Measurements from ENCODE around the gene XRCC5.
A peak's percentile ranks its signal among the peaks of the same experiment; 100 is the strongest.

The XRCC5 gene

DNA sequence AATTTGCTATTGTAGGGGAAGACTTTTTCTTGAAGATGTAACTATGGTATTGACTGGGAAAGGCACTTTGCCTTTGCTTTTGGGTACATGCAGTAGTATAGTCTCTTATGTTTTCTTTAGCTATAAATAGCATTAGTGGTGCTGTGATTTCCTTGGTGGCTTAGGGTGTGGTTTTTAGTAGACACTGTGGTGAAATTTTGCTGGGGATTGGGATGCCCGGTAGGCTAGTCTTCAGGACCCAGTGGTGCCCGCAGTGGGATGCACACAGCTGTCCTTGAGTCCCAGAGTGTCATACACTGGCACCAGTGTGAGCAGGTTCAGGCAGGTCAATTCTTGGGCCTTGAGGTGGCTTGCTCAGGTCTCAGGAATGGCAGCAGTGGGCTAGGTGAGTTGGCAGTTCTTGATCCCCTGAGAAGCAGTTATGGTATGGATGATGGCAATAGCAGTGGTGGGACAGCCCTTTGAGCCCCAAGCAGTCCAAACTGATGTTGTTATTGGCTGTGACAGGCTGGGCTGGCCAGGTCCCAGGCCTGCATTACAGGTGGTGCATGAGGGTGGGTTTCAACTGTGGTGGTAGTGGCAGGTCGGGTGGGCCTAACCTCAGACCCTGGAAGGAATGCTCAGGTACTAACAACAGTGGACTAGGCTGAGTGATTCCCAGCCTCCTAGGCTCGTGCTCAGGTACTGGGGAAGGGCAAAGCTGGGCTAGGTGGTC lies 124.3 kb downstream of the XRCC5 start:
- no peak for DNase-seq (ENCODE audit: low read depth)
- no peak overlapping the region for H3K4me3 ChIP-seq (replicated peaks; ENCODE audit: low read depth, low read length)
- TF ChIP-seq, protein P1, sequence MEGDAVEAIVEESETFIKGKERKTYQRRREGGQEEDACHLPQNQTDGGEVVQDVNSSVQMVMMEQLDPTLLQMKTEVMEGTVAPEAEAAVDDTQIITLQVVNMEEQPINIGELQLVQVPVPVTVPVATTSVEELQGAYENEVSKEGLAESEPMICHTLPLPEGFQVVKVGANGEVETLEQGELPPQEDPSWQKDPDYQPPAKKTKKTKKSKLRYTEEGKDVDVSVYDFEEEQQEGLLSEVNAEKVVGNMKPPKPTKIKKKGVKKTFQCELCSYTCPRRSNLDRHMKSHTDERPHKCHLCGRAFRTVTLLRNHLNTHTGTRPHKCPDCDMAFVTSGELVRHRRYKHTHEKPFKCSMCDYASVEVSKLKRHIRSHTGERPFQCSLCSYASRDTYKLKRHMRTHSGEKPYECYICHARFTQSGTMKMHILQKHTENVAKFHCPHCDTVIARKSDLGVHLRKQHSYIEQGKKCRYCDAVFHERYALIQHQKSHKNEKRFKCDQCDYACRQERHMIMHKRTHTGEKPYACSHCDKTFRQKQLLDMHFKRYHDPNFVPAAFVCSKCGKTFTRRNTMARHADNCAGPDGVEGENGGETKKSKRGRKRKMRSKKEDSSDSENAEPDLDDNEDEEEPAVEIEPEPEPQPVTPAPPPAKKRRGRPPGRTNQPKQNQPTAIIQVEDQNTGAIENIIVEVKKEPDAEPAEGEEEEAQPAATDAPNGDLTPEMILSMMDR (IDR thresholded peaks at IDR 0.05; ENCODE audit: low read length, missing control alignments), result no peak

DNA sequence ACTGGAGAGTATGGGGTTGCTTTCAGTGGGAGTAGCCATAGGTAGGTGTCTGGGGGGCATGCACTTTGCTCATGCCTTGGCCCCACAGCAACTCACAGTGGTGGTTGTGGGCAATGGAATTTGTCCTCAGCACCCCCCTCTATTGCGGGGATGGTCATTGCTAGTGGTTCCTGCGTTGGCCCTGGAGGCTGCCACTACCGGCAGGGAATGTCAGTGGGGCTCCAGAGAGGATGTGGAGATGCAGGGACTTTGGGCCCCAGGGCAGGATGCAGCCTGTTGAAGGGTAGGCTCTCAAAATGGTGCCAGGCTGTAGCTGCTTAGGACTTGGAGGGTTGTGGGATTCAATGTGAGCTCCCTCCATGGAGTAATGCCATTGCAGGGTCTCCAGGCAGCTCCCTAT lies 125.0 kb downstream of the XRCC5 start:
- no peak overlapping the region for H3K4me3 ChIP-seq (replicated peaks; ENCODE audit: low read depth, low read length)
- no peak for DNase-seq (ENCODE audit: low read depth)
- TF ChIP-seq, protein P1 (IDR thresholded peaks at IDR 0.05; ENCODE audit: low read length, missing control alignments), result no peak

DNA sequence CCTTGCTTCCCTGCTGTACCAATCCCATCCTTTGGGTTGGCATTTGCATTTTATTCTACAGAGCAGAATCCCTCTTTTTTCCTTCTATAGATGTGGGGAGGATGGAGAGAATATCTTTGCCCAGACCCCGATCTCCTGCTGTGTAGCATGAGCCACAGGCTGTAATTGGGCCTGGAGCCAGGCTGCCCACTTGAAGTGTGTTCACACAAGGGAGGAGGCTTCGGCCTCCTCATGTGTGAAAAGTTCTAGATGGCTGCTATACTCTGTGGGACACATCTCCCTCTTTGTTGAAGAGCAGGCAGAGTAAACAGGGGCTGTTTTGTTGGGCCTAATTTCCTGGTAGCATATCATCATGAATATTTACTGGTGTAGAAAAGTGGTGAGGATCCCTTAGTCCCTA lies 126.3 kb downstream of the XRCC5 start:
- TF ChIP-seq, protein P1 (IDR thresholded peaks at IDR 0.05; ENCODE audit: low read length, missing control alignments), result no peak
- H3K4me3 ChIP-seq (replicated peaks; ENCODE audit: low read depth, low read length), result no peak overlapping the region
- DNase-seq (ENCODE audit: low read depth), result no peak

DNA sequence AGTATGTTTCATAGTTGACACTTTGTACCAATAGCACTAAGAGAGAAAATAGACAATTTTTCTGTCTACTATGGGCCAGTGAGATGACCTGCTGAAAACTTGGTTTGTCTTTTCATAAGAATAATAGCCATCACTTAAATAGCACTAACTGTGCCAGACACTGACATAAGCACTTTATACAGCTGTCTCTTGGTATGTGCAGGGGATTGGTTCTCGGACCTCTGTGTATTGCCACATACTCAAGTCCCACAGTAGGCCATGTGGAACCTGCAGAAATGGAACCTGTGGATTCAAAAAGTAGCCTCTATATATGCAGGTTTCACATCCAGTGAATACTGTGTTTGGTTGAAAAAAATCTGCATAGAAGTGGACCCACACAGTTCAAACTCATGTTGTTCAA lies 126.7 kb downstream of the XRCC5 start:
- no peak for DNase-seq (ENCODE audit: low read depth)
- TF ChIP-seq, protein P1 (IDR thresholded peaks at IDR 0.05; ENCODE audit: low read length, missing control alignments), result no peak
- no peak overlapping the region for H3K4me3 ChIP-seq (replicated peaks; ENCODE audit: low read depth, low read length)

DNA sequence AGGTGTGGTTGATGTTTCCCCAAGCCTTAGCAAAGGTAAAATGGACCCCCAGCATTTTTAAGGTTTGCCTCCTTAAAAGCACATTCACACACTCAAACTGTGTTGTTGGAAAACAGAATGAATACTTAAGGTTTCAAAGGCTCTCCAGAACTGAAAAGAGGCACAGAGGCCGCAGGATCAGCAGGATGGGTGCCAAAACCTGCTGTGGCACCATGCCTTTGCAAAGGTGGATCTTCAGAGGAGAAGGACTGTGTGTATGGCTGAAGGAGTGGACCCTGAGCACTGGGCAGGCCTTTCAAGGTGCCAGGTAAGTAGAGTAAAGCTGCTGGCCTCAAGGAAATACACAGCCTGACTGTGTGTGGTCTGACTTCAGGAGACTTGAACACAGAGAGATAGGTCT lies 127.3 kb downstream of the XRCC5 start:
- TF ChIP-seq, protein P1 (IDR thresholded peaks at IDR 0.05; ENCODE audit: low read length, missing control alignments), result no peak
- no peak overlapping the region for H3K4me3 ChIP-seq (replicated peaks; ENCODE audit: low read depth, low read length)
- no peak for DNase-seq (ENCODE audit: low read depth)

DNA sequence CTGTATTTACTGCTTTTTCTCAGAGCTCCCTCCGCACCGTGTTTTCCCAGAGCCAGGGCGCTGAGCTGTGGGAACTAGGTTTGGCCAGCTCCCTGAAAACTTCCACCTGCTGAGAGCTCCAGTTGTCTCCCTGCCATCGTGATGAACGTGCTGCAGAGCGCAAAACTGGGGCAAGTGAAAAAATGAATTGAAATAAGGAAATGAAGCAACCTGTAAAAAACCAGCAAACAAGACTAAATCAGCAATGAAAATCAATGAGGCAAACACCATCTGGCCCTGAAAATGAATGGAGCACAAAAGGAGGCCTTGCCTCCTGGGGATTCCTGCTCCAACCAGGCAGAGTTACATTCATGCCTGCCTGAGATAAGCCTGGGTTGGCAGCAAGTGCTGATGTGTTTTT lies 133.2 kb downstream of the XRCC5 start:
- TF ChIP-seq, protein P1 (IDR thresholded peaks at IDR 0.05; ENCODE audit: low read length, missing control alignments), result no peak
- DNase-seq (ENCODE audit: low read depth), result peak; percentile 9
- H3K4me3 ChIP-seq (replicated peaks; ENCODE audit: low read depth, low read length), result no peak overlapping the region

DNA sequence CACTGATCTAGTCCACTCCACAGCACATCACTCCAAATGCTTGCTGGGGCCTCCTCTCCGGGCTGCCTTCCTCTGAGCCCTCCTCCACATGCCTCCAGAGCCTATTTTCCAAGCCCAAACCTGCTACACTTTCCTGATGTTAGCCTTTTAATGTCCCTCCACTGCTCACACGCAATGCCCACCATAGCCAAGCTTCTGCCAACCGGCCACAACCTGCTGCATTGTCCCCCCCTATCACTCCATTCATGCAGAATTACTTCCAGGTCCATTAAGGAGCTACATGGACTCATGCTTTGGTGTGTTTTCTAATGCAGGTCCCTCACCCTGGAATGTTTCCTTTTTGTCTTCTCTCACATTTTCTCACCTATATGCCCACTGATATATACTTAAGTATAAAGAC lies 133.9 kb downstream of the XRCC5 start:
- no peak for DNase-seq (ENCODE audit: low read depth)
- TF ChIP-seq, protein P1 (IDR thresholded peaks at IDR 0.05; ENCODE audit: low read length, missing control alignments), result no peak
- H3K4me3 ChIP-seq (replicated peaks; ENCODE audit: low read depth, low read length), result no peak overlapping the region
